IMR-90 (cell line): ENCODE data around the gene SEPTIN3. TPM values are rescaled to one million over a fixed set of nuclear protein-coding genes. Genes with fewer than 3 reads are reported as not detected.

Source experiments
- ATAC-seq: fragments of 200-7000 bp; cut with Tn5 transposase; 2 replicates; pipeline ENCODE4 v1.9.1; 2020; ENCODE audit warnings: low read depth, mild to moderate bottlenecking, moderate library complexity
- BruUV-seq: library from RNA; stranded (reverse); fragments of 400-500 nt; replicated peaks from 2 replicates; lab custom pipeline; 2021; lab: Mats Ljungman, UMichigan
- CTCF ChIA-PET: fragments of 300-600 bp; formaldehyde crosslinking; extraction: SDS; loops from one replicate; lab custom pipeline; 2021; ENCODE audit warnings: antibody characterized with exemption; lab: Yijun Ruan, JAX
- POLR2A ChIA-PET: fragments of 300-600 bp; sonication (Branson Sonifier 250); formaldehyde crosslinking; loops from one replicate; lab custom pipeline; 2022; ENCODE audit warnings: antibody characterized with exemption; ENCODE audit not compliant: unreplicated experiment; lab: Charles Lee
- DNase-seq: peaks from one replicate; pipeline ENCODE4 v3.0.0; 2013
- H2AFZ ChIP-seq: replicated peaks from 2 replicates; pipeline ENCODE3; 2013; ENCODE audit warnings: low read length, mild to moderate bottlenecking; ENCODE audit not compliant: poor library complexity
- H2AK5ac ChIP-seq: 2 replicates; pipeline ENCODE4 v1.6.1; 2013; ENCODE audit warnings: low read depth, low read length, inconsistent platforms
- H2AK9ac ChIP-seq: replicated peaks from 2 replicates; pipeline ENCODE3; 2013; ENCODE audit warnings: mild to moderate bottlenecking, low read depth, low read length, moderate library complexity; ENCODE audit not compliant: poor library complexity
- H2BK120ac ChIP-seq: 2 replicates; pipeline ENCODE4 v1.6.1; 2013; ENCODE audit warnings: low read depth, low read length, inconsistent platforms
- H2BK15ac ChIP-seq: 3 replicates; pipeline ENCODE4 v1.6.1; 2013; ENCODE audit warnings: low read depth, low read length, inconsistent platforms
- H2BK20ac ChIP-seq: 2 replicates; pipeline ENCODE4 v1.6.1; 2013; ENCODE audit warnings: low read depth, mild to moderate bottlenecking, inconsistent platforms, low read length, moderate library complexity
- H2BK5ac ChIP-seq: 2 replicates; pipeline ENCODE4 v1.6.1; 2013; ENCODE audit warnings: mild to moderate bottlenecking, low read depth, low read length, inconsistent platforms; ENCODE audit not compliant: poor library complexity, severe bottlenecking
- H3K14ac ChIP-seq: replicated peaks from 2 replicates; pipeline ENCODE4 v1.6.1; 2013; ENCODE audit warnings: low read depth, low read length, inconsistent platforms
- H3K18ac ChIP-seq: 2 replicates; pipeline ENCODE4 v1.6.1; 2013; ENCODE audit warnings: low read depth, low read length, control low read depth
- H3K23ac ChIP-seq: 2 replicates; pipeline ENCODE4 v1.6.1; 2013; ENCODE audit warnings: low read depth, low read length, inconsistent platforms
- H3K27ac ChIP-seq: 2 replicates; pipeline ENCODE4 v1.5.1; 2013; ENCODE audit warnings: mild to moderate bottlenecking, control low read depth, low read length; ENCODE audit not compliant: insufficient read depth
- H3K27me3 ChIP-seq: 2 replicates; pipeline ENCODE4 v1.6.1; 2013; ENCODE audit warnings: low read length; ENCODE audit not compliant: control insufficient read depth, insufficient read depth
- H3K36me3 ChIP-seq: 2 replicates; pipeline ENCODE4 v1.6.1; 2013; ENCODE audit warnings: low read length, mixed read lengths; ENCODE audit not compliant: control insufficient read depth, insufficient read depth
- H3K4ac ChIP-seq: 2 replicates; pipeline ENCODE4 v1.6.1; 2013; ENCODE audit warnings: low read depth, low read length, inconsistent platforms
- H3K4me1 ChIP-seq: 2 replicates; pipeline ENCODE4 v1.6.1; 2013; ENCODE audit warnings: low read length, mixed read lengths; ENCODE audit not compliant: control insufficient read depth, insufficient read depth
- H3K4me2 ChIP-seq: 2 replicates; pipeline ENCODE4 v1.6.1; 2013; ENCODE audit warnings: low read depth, mild to moderate bottlenecking, control low read depth, low read length, moderate library complexity
- H3K4me3 ChIP-seq: 2 replicates; pipeline ENCODE4 v1.5.1; 2013; ENCODE audit warnings: low read depth, mild to moderate bottlenecking, control low read depth, low read length, moderate library complexity; ENCODE audit not compliant: insufficient read depth
- H3K56ac ChIP-seq: 2 replicates; pipeline ENCODE4 v1.6.1; 2013; ENCODE audit warnings: low read length, inconsistent platforms; ENCODE audit not compliant: insufficient read depth; ENCODE audit errors: extremely low read depth
- H3K79me1 ChIP-seq, 2 experiments: 2 replicates each; pipeline ENCODE4 v1.6.1; 2013; ENCODE audit warnings: low read length in 2 of 2, inconsistent platforms in 1 of 2, low read depth in 1 of 2
- H3K9ac ChIP-seq: 2 replicates; pipeline ENCODE4 v1.6.1; 2013; ENCODE audit warnings: low read depth, low read length, control low read depth
- H3K9me1 ChIP-seq: 2 replicates; pipeline ENCODE4 v1.6.1; 2013; ENCODE audit warnings: low read length, inconsistent platforms; ENCODE audit not compliant: insufficient read depth
- H3K9me3 ChIP-seq: 2 replicates; pipeline ENCODE4 v1.6.1; 2013; ENCODE audit warnings: low read length; ENCODE audit not compliant: control insufficient read depth, insufficient read depth
- H4K20me1 ChIP-seq: 2 replicates; pipeline ENCODE4 v1.6.1; 2013; ENCODE audit warnings: low read length, inconsistent platforms; ENCODE audit not compliant: insufficient read depth
- H4K5ac ChIP-seq: 2 replicates; pipeline ENCODE4 v1.6.1; 2013; ENCODE audit warnings: mild to moderate bottlenecking, low read depth, low read length, control low read depth
- H4K8ac ChIP-seq, 2 experiments: 2 replicates each; pipeline ENCODE4 v1.6.1; 2013; ENCODE audit warnings: low read depth in 2 of 2, low read length in 2 of 2, control low read depth in 1 of 2, inconsistent platforms in 1 of 2
- H4K91ac ChIP-seq: 2 replicates; pipeline ENCODE4 v1.6.1; 2013; ENCODE audit warnings: low read depth, low read length, inconsistent platforms; ENCODE audit not compliant: insufficient read depth
- BHLHE40 ChIP-seq: fragments of 150-350 bp; IDR thresholded peaks from 2 replicates; pipeline ENCODE4 v1.6.1; 2016; ENCODE audit warnings: mild to moderate bottlenecking, low read depth, low read length
- CEBPB ChIP-seq: IDR thresholded peaks from 2 replicates; pipeline ENCODE4 v1.6.1; 2012; ENCODE audit warnings: low read depth, low read length, improper control_type of control experiment
- CHD1 ChIP-seq: IDR thresholded peaks from 2 replicates; pipeline ENCODE4 v1.6.1; 2012; ENCODE audit warnings: low read depth, low read length, improper control_type of control experiment
- FOS ChIP-seq: fragments of 150-350 bp; IDR thresholded peaks from 2 replicates; pipeline ENCODE4 v1.6.1; 2016; ENCODE audit warnings: low read depth, low read length
- MAFK ChIP-seq: IDR thresholded peaks from 2 replicates; pipeline ENCODE4 v1.6.1; 2012; ENCODE audit warnings: low read depth, low read length, improper control_type of control experiment
- MAZ ChIP-seq: IDR thresholded peaks from 2 replicates; pipeline ENCODE4 v1.6.1; 2012; ENCODE audit warnings: low read depth, mild to moderate bottlenecking, low read length, improper control_type of control experiment, moderate library complexity, borderline replicate concordance
- MXI1 ChIP-seq: IDR thresholded peaks from 2 replicates; pipeline ENCODE4 v1.6.1; 2012; ENCODE audit warnings: low read depth, mild to moderate bottlenecking, low read length, moderate library complexity, borderline replicate concordance
- NFE2L2 ChIP-seq: fragments of 150-350 bp; IDR thresholded peaks from 2 replicates; pipeline ENCODE4 v1.6.1; 2016; ENCODE audit warnings: low read depth, mild to moderate bottlenecking, low read length
- POLR2A ChIP-seq: IDR thresholded peaks from 2 replicates; pipeline ENCODE4 v1.6.1; 2012; ENCODE audit warnings: mild to moderate bottlenecking, low read depth, low read length
- RAD21 ChIP-seq: IDR thresholded peaks from 2 replicates; pipeline ENCODE4 v1.6.1; 2012; ENCODE audit warnings: low read length, improper control_type of control experiment
- RCOR1 ChIP-seq: IDR thresholded peaks from 2 replicates; pipeline ENCODE4 v1.6.1; 2012; ENCODE audit warnings: mild to moderate bottlenecking, low read length, improper control_type of control experiment; ENCODE audit not compliant: insufficient replicate concordance
- RFX5 ChIP-seq: IDR thresholded peaks from 2 replicates; pipeline ENCODE4 v1.8.0; 2012; ENCODE audit warnings: low read depth, mild to moderate bottlenecking, low read length, moderate library complexity
- SMC3 ChIP-seq: fragments of 150-350 bp; IDR thresholded peaks from 2 replicates; pipeline ENCODE4 v1.6.1; 2016; ENCODE audit warnings: low read depth, mild to moderate bottlenecking, antibody characterized with exemption, low read length, moderate library complexity
- WGBS, 2 experiments: methylation state at CpG; one replicate each; pipeline versions ENCODE4 v1.1.5 to v1.1.7; 2013; ENCODE audit warnings: missing lambda C conversion rate in 2 of 2; ENCODE audit not compliant: insufficient read length in 1 of 2; ENCODE audit errors: extremely low coverage in 2 of 2; 5-methylcytosine and 5-hydroxymethylcytosine counted together
- dilution Hi-C: fragments of 300-500 bp; cut with HindIII; formaldehyde crosslinking; loops from one replicate; pipeline ENCODE4 v1.14.3; 2018; ENCODE audit warnings: low sequenced_read_pairs; ENCODE audit not compliant: unreplicated experiment
- in situ Hi-C: fragments of 300-500 bp; cut with MboI; formaldehyde crosslinking; loops from 3 replicates; pipeline ENCODE4 v1.14.3; 2019; ENCODE audit warnings: low sequenced_read_pairs, inconsistent platforms, mixed read lengths
- intact Hi-C: fragments of 100-400 bp; cut with micrococcal nuclease; formaldehyde crosslinking; loops from 2 replicates; pipeline ENCODE4 v1.10.0; 2022
- polyA plus RNA-seq, 3 experiments: library from polyadenylated mRNA; depleted of rRNA; stranded (reverse); fragments of >200 nt; gene quantifications; 2 replicates each; pipeline ENCODE4 v1.2.3, GENCODE V29; 2012; ENCODE audit warnings: low replicate concordance in 1 of 3
- total RNA-seq: library from RNA; depleted of rRNA; stranded (reverse); fragments of >200 nt; gene quantifications from 2 replicates; pipeline ENCODE4 v1.2.3, GENCODE V29; 2012
- TF ChIP-seq, protein P1 (sequence below): fragments of 150-350 bp; IDR thresholded peaks from 2 replicates; pipeline ENCODE4 v1.6.1; 2017; ENCODE audit warnings: mild to moderate bottlenecking, antibody characterized with exemption, low read length, low read depth
- TF ChIP-seq, protein P2 (sequence below): fragments of 150-350 bp; IDR thresholded peaks from 2 replicates; pipeline ENCODE4 v1.6.1; 2016; ENCODE audit warnings: low read depth, mild to moderate bottlenecking, low read length, moderate library complexity, borderline replicate concordance
- TF ChIP-seq, protein P3 (sequence below): conservative IDR thresholded peaks from 2 replicates; pipeline ENCODE4 v1.5.1; 2012; ENCODE audit warnings: mild to moderate bottlenecking, low read depth, low read length, improper control_type of control experiment

The SEPTIN3 gene
- total and polyA plus RNA-seq, 2 of the 4 experiments (the other 2 are of a cell fraction), result 0.15 to 0.18 TPM

DNA sequence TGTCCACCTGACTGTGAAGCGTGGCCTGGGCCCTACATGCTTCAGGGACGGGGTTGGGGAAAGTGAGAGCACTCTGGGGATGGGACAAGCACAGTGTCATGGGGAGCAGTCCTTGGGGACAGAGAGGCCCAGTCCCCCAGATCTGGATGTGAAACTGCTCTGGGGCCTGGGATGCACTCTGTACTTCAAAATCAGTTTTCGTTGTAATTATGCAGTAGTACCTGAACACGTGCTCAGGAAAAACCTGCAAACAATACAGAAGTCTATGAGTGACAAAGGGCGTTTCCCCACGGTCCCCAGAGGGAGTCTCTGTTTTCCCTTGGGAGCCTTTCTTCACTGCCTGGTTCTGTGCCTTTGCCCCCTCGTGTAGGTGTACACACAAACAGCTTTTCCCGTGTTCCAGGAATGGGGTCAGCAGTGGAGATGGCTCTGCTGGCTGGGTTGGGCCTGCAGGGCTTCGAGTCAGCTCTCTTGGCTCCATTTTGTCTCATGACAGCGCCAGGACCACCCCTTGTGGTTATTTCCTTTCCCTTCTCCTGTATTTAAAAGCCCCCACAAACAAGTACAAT is 37.5 kb upstream of the SEPTIN3 start:
- Histone ChIP-seq H3K18ac (no peak overlapping the region), H2BK15ac (no peak overlapping the region), H2BK5ac (no peak overlapping the region), H4K5ac (no peak overlapping the region), H3K27me3 (no peaks in the 10 kb centered on the region), H3K9me1 (no peaks in the 10 kb centered on the region; the same call in 1 of the 2 replicates), H3K23ac (no peak overlapping the region), H2BK120ac (no peak overlapping the region), H3K27ac (no peak overlapping the region), H3K36me3 (no peaks in the 10 kb centered on the region), H2BK20ac (no peak overlapping the region), H4K91ac (no peak overlapping the region), H3K4me3 (no peak overlapping the region), H4K20me1 (no peaks in the 10 kb centered on the region; the same call in 1 of the 2 replicates), H3K56ac (no peak overlapping the region), H2AK5ac (no peak overlapping the region), H3K4me2 (no peak overlapping the region), H3K4me1 (no peaks in the 10 kb centered on the region), H3K79me1 (no peaks in the 10 kb centered on the region), H3K4ac (no peak overlapping the region), H2AK9ac (no peak overlapping the region), H2AFZ (no peak overlapping the region), H3K9ac (no peak overlapping the region), H4K8ac (no peak overlapping the region), H3K9me3 (no peaks in the 10 kb centered on the region), H3K14ac (no peak overlapping the region)
- POLR2A ChIA-PET, result no interaction called here
- intact Hi-C loops (no loop called here), in situ Hi-C loops (no loop called here), dilution Hi-C loops (no loop called here)
- BruUV-seq, result no TSS peak
- DNase-seq, result no peak
- CTCF ChIA-PET, result no interaction called here
- no peak for ATAC-seq
- no peak for TF ChIP-seq CEBPB
- TF ChIP-seq NFE2L2, result no peak
- TF ChIP-seq, protein P1, sequence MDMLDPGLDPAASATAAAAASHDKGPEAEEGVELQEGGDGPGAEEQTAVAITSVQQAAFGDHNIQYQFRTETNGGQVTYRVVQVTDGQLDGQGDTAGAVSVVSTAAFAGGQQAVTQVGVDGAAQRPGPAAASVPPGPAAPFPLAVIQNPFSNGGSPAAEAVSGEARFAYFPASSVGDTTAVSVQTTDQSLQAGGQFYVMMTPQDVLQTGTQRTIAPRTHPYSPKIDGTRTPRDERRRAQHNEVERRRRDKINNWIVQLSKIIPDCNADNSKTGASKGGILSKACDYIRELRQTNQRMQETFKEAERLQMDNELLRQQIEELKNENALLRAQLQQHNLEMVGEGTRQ, result no peak
- no peak for TF ChIP-seq FOS
- TF ChIP-seq MXI1, result no peak
- TF ChIP-seq RFX5, result no peak
- no peak for TF ChIP-seq MAZ
- no peak for TF ChIP-seq RCOR1
- TF ChIP-seq, protein P2, sequence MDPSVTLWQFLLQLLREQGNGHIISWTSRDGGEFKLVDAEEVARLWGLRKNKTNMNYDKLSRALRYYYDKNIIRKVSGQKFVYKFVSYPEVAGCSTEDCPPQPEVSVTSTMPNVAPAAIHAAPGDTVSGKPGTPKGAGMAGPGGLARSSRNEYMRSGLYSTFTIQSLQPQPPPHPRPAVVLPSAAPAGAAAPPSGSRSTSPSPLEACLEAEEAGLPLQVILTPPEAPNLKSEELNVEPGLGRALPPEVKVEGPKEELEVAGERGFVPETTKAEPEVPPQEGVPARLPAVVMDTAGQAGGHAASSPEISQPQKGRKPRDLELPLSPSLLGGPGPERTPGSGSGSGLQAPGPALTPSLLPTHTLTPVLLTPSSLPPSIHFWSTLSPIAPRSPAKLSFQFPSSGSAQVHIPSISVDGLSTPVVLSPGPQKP, result no peak
- no peak for TF ChIP-seq RAD21
- no peak for TF ChIP-seq SMC3
- TF ChIP-seq, protein P3, sequence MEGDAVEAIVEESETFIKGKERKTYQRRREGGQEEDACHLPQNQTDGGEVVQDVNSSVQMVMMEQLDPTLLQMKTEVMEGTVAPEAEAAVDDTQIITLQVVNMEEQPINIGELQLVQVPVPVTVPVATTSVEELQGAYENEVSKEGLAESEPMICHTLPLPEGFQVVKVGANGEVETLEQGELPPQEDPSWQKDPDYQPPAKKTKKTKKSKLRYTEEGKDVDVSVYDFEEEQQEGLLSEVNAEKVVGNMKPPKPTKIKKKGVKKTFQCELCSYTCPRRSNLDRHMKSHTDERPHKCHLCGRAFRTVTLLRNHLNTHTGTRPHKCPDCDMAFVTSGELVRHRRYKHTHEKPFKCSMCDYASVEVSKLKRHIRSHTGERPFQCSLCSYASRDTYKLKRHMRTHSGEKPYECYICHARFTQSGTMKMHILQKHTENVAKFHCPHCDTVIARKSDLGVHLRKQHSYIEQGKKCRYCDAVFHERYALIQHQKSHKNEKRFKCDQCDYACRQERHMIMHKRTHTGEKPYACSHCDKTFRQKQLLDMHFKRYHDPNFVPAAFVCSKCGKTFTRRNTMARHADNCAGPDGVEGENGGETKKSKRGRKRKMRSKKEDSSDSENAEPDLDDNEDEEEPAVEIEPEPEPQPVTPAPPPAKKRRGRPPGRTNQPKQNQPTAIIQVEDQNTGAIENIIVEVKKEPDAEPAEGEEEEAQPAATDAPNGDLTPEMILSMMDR, result no peak
- TF ChIP-seq BHLHE40, result no peak
- no peak for TF ChIP-seq POLR2A
- TF ChIP-seq CHD1, result no peak
- no peak for TF ChIP-seq MAFK
- no CpG with 5 or more reads among the region's 10 CpGs for WGBS, 2 experiments
